HEK293 (cell line): ENCODE measurements around the gene TNIK.

Experiments used
- CTCF ChIA-PET: fragments of 350-600 bp; formaldehyde crosslinking; extraction: SDS; loops from one replicate; lab custom pipeline; 2021; ENCODE audit warnings: antibody characterized with exemption; lab: Yijun Ruan, JAX
- POLR2A ChIA-PET: fragments of 300-600 bp; formaldehyde crosslinking; extraction: SDS; loops from one replicate; lab custom pipeline; 2020; ENCODE audit warnings: antibody characterized with exemption, inconsistent platforms; lab: Yijun Ruan, JAX
- H3K27ac ChIP-seq: fragments of 200-500 bp; sonication (Bioruptor generic); 2 replicates; pipeline ENCODE4 v1.5.1; 2014; ENCODE audit warnings: low read depth, low read length, control low read depth, inconsistent platforms; ENCODE audit errors: extremely low read depth
- H3K36me3 ChIP-seq, 2 experiments: fragments of 200-500 bp in 1 of 2; sonication (Bioruptor generic) in 1 of 2; 1 replicate in 1 of 2; 2 replicates in 1 of 2; pipeline ENCODE4 v1.5.1; 2014 to 2017; ENCODE audit warnings: inconsistent platforms in 2 of 2, low read length in 2 of 2; ENCODE audit not compliant: control insufficient read depth in 2 of 2, insufficient read depth in 1 of 2
- H3K4me1 ChIP-seq: fragments of 200-500 bp; sonication (Bioruptor generic); 2 replicates; pipeline ENCODE4 v1.5.1; 2014; ENCODE audit warnings: mild to moderate bottlenecking, low read length, inconsistent platforms; ENCODE audit not compliant: control insufficient read depth, insufficient read depth
- H3K4me3 ChIP-seq: 2 replicates; pipeline ENCODE4 v1.5.1; 2011; ENCODE audit warnings: low read depth, mild to moderate bottlenecking, control low read depth, low read length, moderate library complexity
- H3K9me3 ChIP-seq: fragments of 200-500 bp; sonication (Bioruptor generic); 2 replicates; pipeline ENCODE4 v1.5.1; 2014; ENCODE audit warnings: low read depth, low read length, inconsistent platforms; ENCODE audit not compliant: control insufficient read depth, insufficient read depth
- MYNN ChIP-seq: fragments of 450-650 bp; formaldehyde crosslinking; IDR thresholded peaks from 2 replicates; pipeline ENCODE4 v1.5.1; 2016; ENCODE audit warnings: missing biosample characterization, missing genetic modification characterization, borderline replicate concordance
- MZF1 ChIP-seq: fragments of 450-650 bp; formaldehyde crosslinking; IDR thresholded peaks from 2 replicates; pipeline ENCODE4 v1.5.1; 2017; ENCODE audit warnings: missing biosample characterization, missing genetic modification characterization, borderline replicate concordance
- RBAK ChIP-seq: fragments of 450-650 bp; formaldehyde crosslinking; IDR thresholded peaks from 2 replicates; pipeline ENCODE4 v1.5.1; 2016; ENCODE audit warnings: missing biosample characterization, missing genetic modification characterization
- ZBTB17 ChIP-seq: fragments of 450-650 bp; formaldehyde crosslinking; IDR thresholded peaks from 2 replicates; pipeline ENCODE4 v1.5.1; 2016; ENCODE audit warnings: missing biosample characterization, missing genetic modification characterization
- ZNF544 ChIP-seq: fragments of 450-650 bp; formaldehyde crosslinking; IDR thresholded peaks from 2 replicates; pipeline ENCODE4 v1.5.0; 2017; ENCODE audit warnings: missing biosample characterization, missing genetic modification characterization
- ZNF670 ChIP-seq: fragments of 450-650 bp; formaldehyde crosslinking; IDR thresholded peaks from 2 replicates; pipeline ENCODE4 v1.5.1; 2016; ENCODE audit warnings: missing biosample characterization, missing genetic modification characterization, low read depth
- TF ChIP-seq, protein P1 (sequence below): fragments of 450-650 bp; formaldehyde crosslinking; IDR thresholded peaks from 2 replicates; pipeline ENCODE4 v1.5.1; 2016; ENCODE audit warnings: missing biosample characterization, missing genetic modification characterization, borderline replicate concordance
- TF ChIP-seq, protein P2 (sequence below): fragments of 450-650 bp; formaldehyde crosslinking; IDR thresholded peaks from 2 replicates; pipeline ENCODE4 v1.5.1; 2017; ENCODE audit warnings: missing biosample characterization, missing genetic modification characterization
- TF ChIP-seq, protein P3 (sequence below): fragments of 450-650 bp; formaldehyde crosslinking; IDR thresholded peaks from 2 replicates; pipeline ENCODE4 v1.5.1; 2016; ENCODE audit warnings: missing biosample characterization, missing genetic modification characterization
- TF ChIP-seq, protein P4 (sequence below): fragments of 450-650 bp; formaldehyde crosslinking; IDR thresholded peaks from 2 replicates; pipeline ENCODE4 v1.5.1; 2016; ENCODE audit warnings: missing biosample characterization, missing genetic modification characterization
- TF ChIP-seq, protein P5 (sequence below): fragments of 450-650 bp; formaldehyde crosslinking; IDR thresholded peaks from 2 replicates; pipeline ENCODE4 v1.5.1; 2016; ENCODE audit warnings: missing biosample characterization, missing genetic modification characterization, low read depth

TNIK gene

DNA sequence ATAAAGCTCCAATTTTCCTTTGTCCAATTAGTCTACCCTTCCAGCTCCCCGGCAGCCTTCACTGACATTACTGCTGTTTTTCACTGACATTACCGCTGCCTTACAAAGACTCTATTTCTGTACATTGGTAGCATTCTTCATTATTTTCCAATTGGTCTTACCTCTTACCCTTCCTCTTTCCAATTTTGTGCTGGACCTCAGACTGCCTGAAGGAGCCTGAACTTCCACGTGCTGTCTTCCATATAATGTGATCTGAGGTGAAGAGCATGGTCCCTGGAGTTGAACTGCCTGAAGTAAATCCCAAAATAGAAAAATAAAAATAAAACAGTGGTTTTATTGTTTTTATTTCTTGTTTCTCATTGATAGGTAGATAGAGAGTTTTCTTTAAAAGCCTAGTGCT is 9.2 kb upstream of the TNIK start:
- H3K36me3 ChIP-seq: no peaks in the 10 kb centered on the region
- H3K4me1 ChIP-seq: no peaks in the 10 kb centered on the region
- H3K27ac ChIP-seq: no peak overlapping the region
- POLR2A ChIA-PET: no interaction called here
- TF ChIP-seq, protein P1, sequence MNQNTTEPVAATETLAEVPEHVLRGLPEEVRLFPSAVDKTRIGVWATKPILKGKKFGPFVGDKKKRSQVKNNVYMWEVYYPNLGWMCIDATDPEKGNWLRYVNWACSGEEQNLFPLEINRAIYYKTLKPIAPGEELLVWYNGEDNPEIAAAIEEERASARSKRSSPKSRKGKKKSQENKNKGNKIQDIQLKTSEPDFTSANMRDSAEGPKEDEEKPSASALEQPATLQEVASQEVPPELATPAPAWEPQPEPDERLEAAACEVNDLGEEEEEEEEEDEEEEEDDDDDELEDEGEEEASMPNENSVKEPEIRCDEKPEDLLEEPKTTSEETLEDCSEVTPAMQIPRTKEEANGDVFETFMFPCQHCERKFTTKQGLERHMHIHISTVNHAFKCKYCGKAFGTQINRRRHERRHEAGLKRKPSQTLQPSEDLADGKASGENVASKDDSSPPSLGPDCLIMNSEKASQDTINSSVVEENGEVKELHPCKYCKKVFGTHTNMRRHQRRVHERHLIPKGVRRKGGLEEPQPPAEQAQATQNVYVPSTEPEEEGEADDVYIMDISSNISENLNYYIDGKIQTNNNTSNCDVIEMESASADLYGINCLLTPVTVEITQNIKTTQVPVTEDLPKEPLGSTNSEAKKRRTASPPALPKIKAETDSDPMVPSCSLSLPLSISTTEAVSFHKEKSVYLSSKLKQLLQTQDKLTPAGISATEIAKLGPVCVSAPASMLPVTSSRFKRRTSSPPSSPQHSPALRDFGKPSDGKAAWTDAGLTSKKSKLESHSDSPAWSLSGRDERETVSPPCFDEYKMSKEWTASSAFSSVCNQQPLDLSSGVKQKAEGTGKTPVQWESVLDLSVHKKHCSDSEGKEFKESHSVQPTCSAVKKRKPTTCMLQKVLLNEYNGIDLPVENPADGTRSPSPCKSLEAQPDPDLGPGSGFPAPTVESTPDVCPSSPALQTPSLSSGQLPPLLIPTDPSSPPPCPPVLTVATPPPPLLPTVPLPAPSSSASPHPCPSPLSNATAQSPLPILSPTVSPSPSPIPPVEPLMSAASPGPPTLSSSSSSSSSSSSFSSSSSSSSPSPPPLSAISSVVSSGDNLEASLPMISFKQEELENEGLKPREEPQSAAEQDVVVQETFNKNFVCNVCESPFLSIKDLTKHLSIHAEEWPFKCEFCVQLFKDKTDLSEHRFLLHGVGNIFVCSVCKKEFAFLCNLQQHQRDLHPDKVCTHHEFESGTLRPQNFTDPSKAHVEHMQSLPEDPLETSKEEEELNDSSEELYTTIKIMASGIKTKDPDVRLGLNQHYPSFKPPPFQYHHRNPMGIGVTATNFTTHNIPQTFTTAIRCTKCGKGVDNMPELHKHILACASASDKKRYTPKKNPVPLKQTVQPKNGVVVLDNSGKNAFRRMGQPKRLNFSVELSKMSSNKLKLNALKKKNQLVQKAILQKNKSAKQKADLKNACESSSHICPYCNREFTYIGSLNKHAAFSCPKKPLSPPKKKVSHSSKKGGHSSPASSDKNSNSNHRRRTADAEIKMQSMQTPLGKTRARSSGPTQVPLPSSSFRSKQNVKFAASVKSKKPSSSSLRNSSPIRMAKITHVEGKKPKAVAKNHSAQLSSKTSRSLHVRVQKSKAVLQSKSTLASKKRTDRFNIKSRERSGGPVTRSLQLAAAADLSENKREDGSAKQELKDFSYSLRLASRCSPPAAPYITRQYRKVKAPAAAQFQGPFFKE (tag by site-specific recombination): no peak
- TF ChIP-seq MZF1 (tag by site-specific recombination): no peak
- no peak for TF ChIP-seq RBAK
- TF ChIP-seq MYNN (tag by site-specific recombination): no peak
- TF ChIP-seq, protein P2, sequence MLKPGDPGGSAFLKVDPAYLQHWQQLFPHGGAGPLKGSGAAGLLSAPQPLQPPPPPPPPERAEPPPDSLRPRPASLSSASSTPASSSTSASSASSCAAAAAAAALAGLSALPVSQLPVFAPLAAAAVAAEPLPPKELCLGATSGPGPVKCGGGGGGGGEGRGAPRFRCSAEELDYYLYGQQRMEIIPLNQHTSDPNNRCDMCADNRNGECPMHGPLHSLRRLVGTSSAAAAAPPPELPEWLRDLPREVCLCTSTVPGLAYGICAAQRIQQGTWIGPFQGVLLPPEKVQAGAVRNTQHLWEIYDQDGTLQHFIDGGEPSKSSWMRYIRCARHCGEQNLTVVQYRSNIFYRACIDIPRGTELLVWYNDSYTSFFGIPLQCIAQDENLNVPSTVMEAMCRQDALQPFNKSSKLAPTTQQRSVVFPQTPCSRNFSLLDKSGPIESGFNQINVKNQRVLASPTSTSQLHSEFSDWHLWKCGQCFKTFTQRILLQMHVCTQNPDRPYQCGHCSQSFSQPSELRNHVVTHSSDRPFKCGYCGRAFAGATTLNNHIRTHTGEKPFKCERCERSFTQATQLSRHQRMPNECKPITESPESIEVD (tag by site-specific recombination): no peak
- TF ChIP-seq, protein P3, sequence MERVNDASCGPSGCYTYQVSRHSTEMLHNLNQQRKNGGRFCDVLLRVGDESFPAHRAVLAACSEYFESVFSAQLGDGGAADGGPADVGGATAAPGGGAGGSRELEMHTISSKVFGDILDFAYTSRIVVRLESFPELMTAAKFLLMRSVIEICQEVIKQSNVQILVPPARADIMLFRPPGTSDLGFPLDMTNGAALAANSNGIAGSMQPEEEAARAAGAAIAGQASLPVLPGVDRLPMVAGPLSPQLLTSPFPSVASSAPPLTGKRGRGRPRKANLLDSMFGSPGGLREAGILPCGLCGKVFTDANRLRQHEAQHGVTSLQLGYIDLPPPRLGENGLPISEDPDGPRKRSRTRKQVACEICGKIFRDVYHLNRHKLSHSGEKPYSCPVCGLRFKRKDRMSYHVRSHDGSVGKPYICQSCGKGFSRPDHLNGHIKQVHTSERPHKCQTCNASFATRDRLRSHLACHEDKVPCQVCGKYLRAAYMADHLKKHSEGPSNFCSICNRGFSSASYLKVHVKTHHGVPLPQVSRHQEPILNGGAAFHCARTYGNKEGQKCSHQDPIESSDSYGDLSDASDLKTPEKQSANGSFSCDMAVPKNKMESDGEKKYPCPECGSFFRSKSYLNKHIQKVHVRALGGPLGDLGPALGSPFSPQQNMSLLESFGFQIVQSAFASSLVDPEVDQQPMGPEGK (tag by site-specific recombination): no peak
- TF ChIP-seq, protein P4, sequence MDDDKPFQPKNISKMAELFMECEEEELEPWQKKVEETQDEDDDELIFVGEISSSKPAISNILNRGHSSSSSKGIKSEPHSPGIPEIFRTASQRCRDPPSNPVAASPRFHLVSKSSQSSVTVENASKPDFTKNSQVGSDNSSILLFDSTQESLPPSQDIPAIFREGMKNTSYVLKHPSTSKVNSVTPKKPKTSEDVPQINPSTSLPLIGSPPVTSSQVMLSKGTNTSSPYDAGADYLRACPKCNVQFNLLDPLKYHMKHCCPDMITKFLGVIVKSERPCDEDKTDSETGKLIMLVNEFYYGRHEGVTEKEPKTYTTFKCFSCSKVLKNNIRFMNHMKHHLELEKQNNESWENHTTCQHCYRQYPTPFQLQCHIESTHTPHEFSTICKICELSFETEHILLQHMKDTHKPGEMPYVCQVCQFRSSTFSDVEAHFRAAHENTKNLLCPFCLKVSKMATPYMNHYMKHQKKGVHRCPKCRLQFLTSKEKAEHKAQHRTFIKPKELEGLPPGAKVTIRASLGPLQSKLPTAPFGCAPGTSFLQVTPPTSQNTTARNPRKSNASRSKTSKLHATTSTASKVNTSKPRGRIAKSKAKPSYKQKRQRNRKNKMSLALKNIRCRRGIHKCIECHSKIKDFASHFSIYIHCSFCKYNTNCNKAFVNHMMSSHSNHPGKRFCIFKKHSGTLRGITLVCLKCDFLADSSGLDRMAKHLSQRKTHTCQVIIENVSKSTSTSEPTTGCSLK: no peak
- no peak for TF ChIP-seq ZBTB17 (tag by site-specific recombination)
- TF ChIP-seq ZNF544: no peak
- TF ChIP-seq, protein P5, sequence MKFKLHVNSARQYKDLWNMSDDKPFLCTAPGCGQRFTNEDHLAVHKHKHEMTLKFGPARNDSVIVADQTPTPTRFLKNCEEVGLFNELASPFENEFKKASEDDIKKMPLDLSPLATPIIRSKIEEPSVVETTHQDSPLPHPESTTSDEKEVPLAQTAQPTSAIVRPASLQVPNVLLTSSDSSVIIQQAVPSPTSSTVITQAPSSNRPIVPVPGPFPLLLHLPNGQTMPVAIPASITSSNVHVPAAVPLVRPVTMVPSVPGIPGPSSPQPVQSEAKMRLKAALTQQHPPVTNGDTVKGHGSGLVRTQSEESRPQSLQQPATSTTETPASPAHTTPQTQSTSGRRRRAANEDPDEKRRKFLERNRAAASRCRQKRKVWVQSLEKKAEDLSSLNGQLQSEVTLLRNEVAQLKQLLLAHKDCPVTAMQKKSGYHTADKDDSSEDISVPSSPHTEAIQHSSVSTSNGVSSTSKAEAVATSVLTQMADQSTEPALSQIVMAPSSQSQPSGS (tag by site-specific recombination): no peak
- no peak for TF ChIP-seq ZNF670 (tag by site-specific recombination)
- no peaks in the 10 kb centered on the region for H3K9me3 ChIP-seq
- H3K4me3 ChIP-seq: no peak overlapping the region
- CTCF ChIA-PET: interaction anchor here (0.6 kb wide), 3 partner anchors 8 to 238 kb away, joined by 3 to 8 read pairs (median 3); no protein-coding TSS in a partner anchor
